Pons (tissue), 1 donor: Measurements from ENCODE around the gene GEN1.
"Not testable (repeated sequence)": the region's sequence is repeated elsewhere in the genome, so short reads cannot be mapped to it uniquely, and the experiment has no call there.

Experiments
- DNase-seq: peaks from one replicate; pipeline ENCODE4 v3.0.0-alpha.2; 2016; ENCODE audit warnings: low spot score

Gene GEN1

DNA sequence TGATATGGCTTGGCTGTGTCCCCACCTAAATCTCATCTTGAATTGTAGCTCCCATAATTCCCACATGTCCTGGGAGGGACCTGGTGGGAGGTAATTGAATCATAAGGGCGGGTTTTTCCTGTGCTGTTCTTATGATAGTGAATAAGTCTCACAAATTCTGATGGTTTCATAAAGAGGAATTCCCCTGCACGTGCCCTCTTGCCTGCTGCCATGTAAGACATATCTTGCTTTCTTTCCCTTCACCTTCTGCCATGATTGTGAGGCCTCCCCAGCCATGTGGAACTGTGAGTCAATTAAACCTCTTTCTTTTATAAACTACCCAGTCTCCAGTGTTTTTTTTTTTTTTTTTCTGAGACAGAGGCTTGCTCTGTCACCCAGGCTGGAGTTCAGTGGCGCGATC is 69.7 kb downstream of the GEN1 start:
- DNase-seq, result not testable (repeated sequence)

DNA sequence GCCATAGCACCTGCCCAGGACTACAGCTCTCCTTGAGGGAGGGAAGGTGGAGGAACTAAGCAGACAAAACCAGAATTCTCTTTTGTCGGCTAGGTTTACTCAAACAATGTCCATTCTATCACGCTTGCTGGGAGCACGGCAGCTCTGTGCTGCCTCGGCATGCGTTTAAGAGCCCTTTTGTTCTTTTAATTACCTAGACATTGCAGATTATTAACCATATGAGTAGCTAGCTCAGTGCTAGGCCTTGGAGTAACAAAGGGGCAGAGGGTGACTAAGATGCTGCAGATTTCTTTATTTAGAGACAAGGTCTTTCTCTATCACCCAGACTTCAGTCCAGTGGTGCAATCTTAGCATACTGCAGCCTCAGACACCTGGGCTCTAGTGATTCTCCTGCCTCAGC is 73.4 kb downstream of the GEN1 start:
- no peak for DNase-seq

DNA sequence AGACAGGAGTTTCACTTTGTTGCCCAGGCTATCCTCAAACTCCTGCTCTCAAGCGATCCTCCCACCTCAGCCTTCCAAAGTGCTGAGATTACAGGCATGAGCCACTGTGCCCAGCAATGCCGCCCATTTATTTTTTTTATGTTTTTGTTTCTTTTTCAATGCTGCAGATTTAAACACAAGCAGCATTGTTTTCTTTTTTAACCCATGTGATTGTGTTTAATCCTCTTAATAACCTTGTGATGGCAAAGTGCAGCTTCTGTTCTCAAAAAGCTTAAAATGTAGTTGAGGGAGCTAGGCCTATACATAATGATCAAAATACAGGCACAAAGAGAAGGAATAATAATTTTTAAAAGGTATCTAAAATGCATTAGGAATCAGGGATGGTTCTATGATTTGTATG is 73.8 kb downstream of the GEN1 start:
- no peak for DNase-seq

DNA sequence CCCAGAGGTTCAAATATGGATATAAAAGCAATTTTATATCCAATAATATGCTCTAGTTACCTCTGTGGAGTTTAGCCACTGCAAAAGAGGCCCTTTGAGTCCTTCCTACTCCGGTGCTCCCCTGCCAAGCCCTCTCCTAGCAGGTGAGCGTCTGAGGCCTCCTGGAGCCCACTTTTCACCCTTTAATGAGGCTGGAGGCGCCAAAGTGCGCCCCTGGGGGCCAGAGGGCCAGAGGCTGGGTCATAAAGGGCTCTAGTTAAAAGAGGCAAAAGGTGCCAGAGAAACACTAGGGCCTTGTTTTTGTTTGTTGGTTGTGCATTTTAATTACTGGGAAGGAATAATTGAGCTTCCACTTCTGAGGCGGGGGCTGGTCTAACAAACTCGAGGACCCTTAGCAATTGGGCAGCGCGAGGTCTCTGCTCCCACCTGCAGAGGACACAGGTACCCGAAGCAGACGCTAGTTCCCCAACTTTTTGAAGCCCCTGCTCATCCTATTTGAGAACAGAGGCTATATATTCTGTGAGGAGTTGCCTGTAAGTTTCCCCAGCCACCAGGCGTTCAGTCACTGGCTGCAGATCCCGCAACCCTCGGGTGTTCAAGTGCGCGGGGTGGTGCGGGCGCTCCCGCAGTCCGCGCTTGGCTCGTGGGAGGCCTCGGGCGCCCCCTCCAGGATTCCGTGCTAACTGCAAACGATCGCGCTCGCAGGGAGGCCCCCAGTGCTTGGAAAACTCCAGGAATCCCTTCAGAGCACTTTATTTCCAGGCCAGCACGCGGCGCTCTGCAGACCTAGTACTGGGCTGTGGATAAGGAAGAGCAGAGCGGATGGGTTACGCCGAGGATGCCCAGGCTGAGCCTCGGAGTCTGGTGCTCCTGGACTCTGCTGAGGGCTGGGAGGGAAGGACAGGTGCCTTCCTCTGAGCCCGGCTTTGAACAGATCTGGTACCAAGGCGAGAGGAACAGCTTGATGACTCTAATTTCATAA is 76.4 kb downstream of the GEN1 start:
- peak; percentile 75 for DNase-seq

DNA sequence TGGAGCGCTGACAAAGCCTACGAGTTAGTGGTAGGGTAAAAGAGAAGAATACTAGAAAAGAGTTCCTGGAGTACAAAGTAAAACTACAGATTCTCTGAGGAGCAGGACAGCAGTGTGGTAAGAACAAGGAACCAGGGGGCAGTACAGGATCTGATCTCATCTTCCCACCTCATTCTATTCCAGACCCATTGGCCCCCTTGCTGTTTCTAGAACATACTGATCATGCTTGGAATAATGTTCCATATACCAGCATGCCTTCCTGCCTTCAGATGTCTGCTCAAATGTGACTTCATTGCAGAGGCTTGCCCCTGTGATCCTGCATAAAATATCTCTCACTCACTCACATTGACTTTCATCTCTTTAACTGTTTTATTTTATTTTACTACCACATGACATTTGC is 81.6 kb downstream of the GEN1 start:
- DNase-seq, result no peak
